ENCODE measurements around the gene DCTN3.

GRCh38 chr9:34665381-34666250 is 45.3 kb upstream of the DCTN3 start:
- TF ChIP-seq CTCF (IDR thresholded peaks at IDR 0.05) = no peak
- TF ChIP-seq POLR2A (IDR thresholded peaks at IDR 0.05) = peak; percentile 59 to 95 (median 94)

All from body of pancreas (tissue), 4 donors.